GM23338 (cell line): ENCODE data around the gene CUX1. TPM values are rescaled to one million over a fixed set of nuclear protein-coding genes. Genes with fewer than 3 reads are reported as not detected.

Experiments used
- ATAC-seq: fragments of 200-7000 bp; cut with Tn5 transposase; 3 replicates; pipeline ENCODE4 v1.9.1; 2020
- DNase-seq: peaks from one replicate; pipeline ENCODE4 v3.0.0-alpha.2; 2015; ENCODE audit warnings: low spot score
- H2AFZ ChIP-seq: fragments of 200-600 bp; sonication (generic); 2 replicates; pipeline ENCODE4 v1.8.0; 2016; ENCODE audit warnings: antibody characterized with exemption, mild to moderate bottlenecking, moderate library complexity
- H3F3A ChIP-seq: fragments of 200-600 bp; sonication (generic); replicated peaks from 2 replicates; pipeline ENCODE4 v1.8.0; 2017; ENCODE audit warnings: antibody characterized with exemption, mixed run types, low read depth
- H3K27ac ChIP-seq: fragments of 200-600 bp; sonication (generic); 2 replicates; pipeline ENCODE4 v1.6.1; 2016; ENCODE audit warnings: low read depth
- H3K27me3 ChIP-seq: fragments of 200-600 bp; sonication (generic); 2 replicates; pipeline ENCODE4 v1.8.0; 2016; ENCODE audit warnings: mild to moderate bottlenecking, mixed run types, moderate library complexity; ENCODE audit not compliant: insufficient read depth
- H3K36me3 ChIP-seq: fragments of 200-600 bp; sonication (generic); 2 replicates; pipeline ENCODE4 v1.8.0; 2016; ENCODE audit warnings: mild to moderate bottlenecking; ENCODE audit not compliant: insufficient read depth
- H3K4me1 ChIP-seq: fragments of 200-600 bp; sonication (generic); 2 replicates; pipeline ENCODE4 v1.8.0; 2016; ENCODE audit warnings: mild to moderate bottlenecking, moderate library complexity; ENCODE audit not compliant: insufficient read depth
- H3K4me2 ChIP-seq: fragments of 200-600 bp; sonication (generic); 2 replicates; pipeline ENCODE4 v1.7.1; 2017; ENCODE audit warnings: mixed run types
- H3K4me3 ChIP-seq: fragments of 200-600 bp; sonication (generic); 2 replicates; pipeline ENCODE4 v1.6.1; 2016; ENCODE audit warnings: mixed run types
- H3K79me2 ChIP-seq: fragments of 200-600 bp; sonication (generic); replicated peaks from 2 replicates; pipeline ENCODE4 v1.8.0; 2017; ENCODE audit warnings: mild to moderate bottlenecking; ENCODE audit not compliant: insufficient read depth
- H3K9me2 ChIP-seq: fragments of 200-600 bp; sonication (generic); 2 replicates; pipeline ENCODE4 v1.8.0; 2017; ENCODE audit not compliant: insufficient read depth
- H4K20me1 ChIP-seq: fragments of 200-600 bp; sonication (generic); replicated peaks from 2 replicates; pipeline ENCODE4 v1.8.0; 2017; ENCODE audit warnings: mild to moderate bottlenecking; ENCODE audit not compliant: insufficient read depth
- H3K27ac Mint-ChIP-seq: 2 replicates; pipeline ENCODE4 v1.8.0; 2020; ENCODE audit warnings: inconsistent platforms, mild to moderate bottlenecking, moderate library complexity, mixed read lengths
- H3K27me3 Mint-ChIP-seq: 3 replicates; pipeline ENCODE4 v1.8.0; 2022; ENCODE audit warnings: low read depth, mild to moderate bottlenecking, moderate library complexity, mixed read lengths, inconsistent platforms; ENCODE audit not compliant: insufficient read depth, poor library complexity
- H3K36me3 Mint-ChIP-seq: 3 replicates; pipeline ENCODE4 v1.8.0; 2021; ENCODE audit warnings: low read depth, mild to moderate bottlenecking, inconsistent platforms, moderate library complexity, mixed read lengths
- H3K4me1 Mint-ChIP-seq: 3 replicates; pipeline ENCODE4 v1.8.0; 2020; ENCODE audit warnings: mild to moderate bottlenecking, inconsistent platforms, mixed read lengths
- H3K4me3 Mint-ChIP-seq: 3 replicates; pipeline ENCODE4 v1.8.0; 2021; ENCODE audit warnings: moderate library complexity, mild to moderate bottlenecking, inconsistent platforms, mixed read lengths
- H3K9me3 Mint-ChIP-seq: 3 replicates; pipeline ENCODE4 v1.8.0; 2020; ENCODE audit warnings: moderate library complexity, mild to moderate bottlenecking, inconsistent platforms, mixed read lengths
- CREB1 ChIP-seq: fragments of 250-450 bp; sonication (Bioruptor Pico); IDR thresholded peaks from 2 replicates; pipeline ENCODE4 v1.5.0; 2020; ENCODE audit warnings: low read depth, mild to moderate bottlenecking, moderate library complexity
- CTCF ChIP-seq, 2 experiments: fragments of 200-600 bp in 1 of 2; sonication (generic) in 1 of 2; conservative IDR thresholded peaks; 2 replicates each; pipeline versions ENCODE4 v1.5.1 to v1.6.1; 2016 to 2017; ENCODE audit warnings: antibody characterized with exemption in 2 of 2, low read depth in 2 of 2, mild to moderate bottlenecking in 2 of 2, moderate library complexity in 1 of 2
- ETS1 ChIP-seq: IDR thresholded peaks from 2 replicates; pipeline ENCODE4 v1.6.1; 2016; ENCODE audit warnings: antibody characterized with exemption
- EZH2 ChIP-seq: fragments of 200-600 bp; sonication (generic); IDR thresholded peaks from one replicate; pipeline ENCODE4 v1.8.0; 2017; ENCODE audit warnings: antibody characterized with exemption, mild to moderate bottlenecking, low read depth; ENCODE audit not compliant: unreplicated experiment
- EZH2phosphoT487 ChIP-seq: fragments of 200-600 bp; sonication (generic); IDR thresholded peaks from one replicate; pipeline ENCODE4 v1.8.1; 2018; ENCODE audit warnings: antibody characterized with exemption; ENCODE audit not compliant: unreplicated experiment
- JUNB ChIP-seq: IDR thresholded peaks from one replicate; pipeline ENCODE4 v1.6.1; 2016; ENCODE audit warnings: antibody characterized with exemption; ENCODE audit not compliant: unreplicated experiment
- NANOG ChIP-seq: IDR thresholded peaks from 2 replicates; pipeline ENCODE4 v1.6.1; 2016; ENCODE audit warnings: antibody characterized with exemption, borderline replicate concordance
- POLR2AphosphoS5 ChIP-seq: IDR thresholded peaks from 2 replicates; pipeline ENCODE4 v1.6.1; 2016; ENCODE audit warnings: antibody characterized with exemption, low read depth
- REST ChIP-seq: IDR thresholded peaks from one replicate; pipeline ENCODE4 v1.6.1; 2018; ENCODE audit warnings: antibody characterized with exemption; ENCODE audit not compliant: unreplicated experiment
- STAT1 ChIP-seq: IDR thresholded peaks from one replicate; pipeline ENCODE4 v1.6.1; 2016; ENCODE audit warnings: antibody characterized with exemption; ENCODE audit not compliant: unreplicated experiment
- ZNF114 ChIP-seq: fragments of 250-450 bp; sonication (Bioruptor Pico); IDR thresholded peaks from 2 replicates; pipeline ENCODE4 v1.5.0; 2020; ENCODE audit warnings: mild to moderate bottlenecking, moderate library complexity
- ZNF331 ChIP-seq: fragments of 250-450 bp; sonication (Bioruptor Pico); IDR thresholded peaks from 2 replicates; pipeline ENCODE4 v1.5.0; 2020; ENCODE audit warnings: low read depth, mild to moderate bottlenecking, moderate library complexity
- ZNF462 ChIP-seq: fragments of 250-450 bp; sonication (Bioruptor Pico); IDR thresholded peaks from 2 replicates; pipeline ENCODE4 v1.5.0; 2020; ENCODE audit warnings: mild to moderate bottlenecking, moderate library complexity
- polyA plus RNA-seq: library from polyadenylated mRNA; unstranded; fragments of >200 nt; fragmentation: Nextera tagmentation; extraction: Ambion mirVana; gene quantifications from 2 replicates; pipeline ENCODE4 v1.2.1, GENCODE V29; 2016
- total RNA-seq: library from RNA; depleted of rRNA; stranded (reverse); fragments of >200 nt; shearing (Covaris generic); gene quantifications from 2 replicates; pipeline ENCODE4 v1.2.3, GENCODE V29; 2014

Gene CUX1
- total and polyA plus RNA-seq, 2 experiments from 2014 or later = 49.9 to 64.0 TPM

- no peaks in the 10 kb centered on the region for H3K27me3 ChIP-seq
- peaks cover 3% of the 10 kb centered on the region for H4K20me1 ChIP-seq
- no peak overlapping the region for H3K4me2 ChIP-seq
- Mint-ChIP-seq H3K9me3 (peaks cover 10% of the 10 kb centered on the region; the same call in 2 of the 3 replicates), H3K27ac (no peak overlapping the region; the same call in 1 of the 2 replicates), H3K27me3 (peaks cover 4% of the 10 kb centered on the region), H3K36me3 (peaks cover 14% of the 10 kb centered on the region), H3K4me1 (peaks cover 19% of the 10 kb centered on the region), H3K4me3 (no peak overlapping the region)
- H3K4me1 ChIP-seq = no peaks in the 10 kb centered on the region
- no peak for TF ChIP-seq STAT1
- no peak for TF ChIP-seq ZNF331
- TF ChIP-seq POLR2AphosphoS5 = no peak
- TF ChIP-seq EZH2 = no peak
- TF ChIP-seq ETS1 = no peak
- TF ChIP-seq NANOG = no peak
- TF ChIP-seq ZNF462 (CRISPR knock-in tag) = no peak
- no peak for TF ChIP-seq CREB1
- TF ChIP-seq REST = no peak
- no peak for TF ChIP-seq EZH2phosphoT487
- no peak for TF ChIP-seq ZNF114 (CRISPR knock-in tag)
- no peak for TF ChIP-seq JUNB
- TF ChIP-seq CTCF (conservative IDR thresholded peaks at IDR 0.05; ENCODE audit: low read depth in 2 of 2) = no peak
- H3K9me2 ChIP-seq = no peaks in the 10 kb centered on the region
- DNase-seq (no peak), ATAC-seq (no peak)
- H3K79me2 ChIP-seq = peaks cover 56% of the 10 kb centered on the region
- H3K4me3 ChIP-seq = no peak overlapping the region
- no peaks in the 10 kb centered on the region for H3K36me3 ChIP-seq
- H3K27ac ChIP-seq = no peak overlapping the region
- no peak overlapping the region for H2AFZ ChIP-seq
- no peaks in the 10 kb centered on the region; the same call in 1 of the 2 replicates for H3F3A ChIP-seq
These were observed 161.3 kb downstream of the CUX1 start for GRCh38 chr7:101978683-101979082.
